Common myeloid progenitor, CD34-positive (primary cell): ENCODE data around the gene PNPLA3.

Source experiments
- CTCF ChIA-PET: fragments of 350-600 bp; sonication (Branson Sonifier 250); formaldehyde crosslinking; loops from one replicate; lab custom pipeline; 2021; ENCODE audit warnings: antibody characterized with exemption; lab: Charles Lee
- POLR2A ChIA-PET: fragments of 350-600 bp; sonication (Branson Sonifier 250); formaldehyde crosslinking; loops from one replicate; lab custom pipeline; 2021; ENCODE audit warnings: antibody characterized with exemption; lab: Charles Lee
- DNase-seq, 3 donors: peaks; one replicate each; pipeline versions ENCODE4 v3.0.0 to v3.0.0-alpha.2; 2013
- H3K27ac ChIP-seq, 2 experiments: 1 replicate in 1 of 2; 2 replicates in 1 of 2; pipeline ENCODE4 v1.7.0; 2013; ENCODE audit warnings: inconsistent platforms in 2 of 2, low read length in 2 of 2, mild to moderate bottlenecking in 2 of 2, low read depth in 1 of 2, moderate library complexity in 1 of 2; ENCODE audit not compliant: severe bottlenecking in 2 of 2, insufficient read depth in 1 of 2, poor library complexity in 1 of 2
- H3K27me3 ChIP-seq, 5 experiments: replicated peaks in 2 of 5; 1 replicate in 3 of 5; 2 replicates in 2 of 5; pipeline versions ENCODE4 v1.6.1 to v1.7.0; 2013; ENCODE audit warnings: low read length in 4 of 5, mild to moderate bottlenecking in 2 of 5, moderate library complexity in 2 of 5, inconsistent platforms in 1 of 5; ENCODE audit not compliant: insufficient read depth in 5 of 5, control insufficient read depth in 4 of 5
- H3K36me3 ChIP-seq, 4 experiments: 1 replicate in 2 of 4; 2 replicates in 2 of 4; pipeline versions ENCODE4 v1.6.1 to v1.7.0; 2013; ENCODE audit warnings: low read length in 3 of 4, control low read depth in 1 of 4, mild to moderate bottlenecking in 1 of 4; ENCODE audit not compliant: control insufficient read depth in 4 of 4, insufficient read depth in 4 of 4
- H3K4me1 ChIP-seq, 4 experiments: 1 replicate in 3 of 4; 2 replicates in 1 of 4; pipeline versions ENCODE4 v1.6.1 to v1.7.1; 2013; ENCODE audit warnings: low read length in 3 of 4, mild to moderate bottlenecking in 3 of 4, control low read depth in 1 of 4, inconsistent platforms in 1 of 4, moderate library complexity in 1 of 4; ENCODE audit not compliant: control insufficient read depth in 4 of 4, insufficient read depth in 4 of 4; ENCODE audit errors: control extremely low read depth in 1 of 4
- H3K4me3 ChIP-seq, 7 experiments: 1 replicate in 4 of 7; 2 replicates in 3 of 7; pipeline versions ENCODE4 v1.5.1 to v1.7.0; 2013; ENCODE audit warnings: mild to moderate bottlenecking in 7 of 7, low read length in 6 of 7, moderate library complexity in 6 of 7, inconsistent platforms in 2 of 7, low read depth in 2 of 7, control low read depth in 1 of 7; ENCODE audit not compliant: insufficient read depth in 4 of 7, control insufficient read depth in 1 of 7; ENCODE audit errors: extremely low read depth in 1 of 7
- H3K9me3 ChIP-seq, 5 experiments: 1 replicate in 4 of 5; 2 replicates in 1 of 5; pipeline versions ENCODE4 v1.6.1 to v1.7.1; 2013; ENCODE audit warnings: low read length in 4 of 5, mild to moderate bottlenecking in 2 of 5, inconsistent platforms in 1 of 5, low read depth in 1 of 5, moderate library complexity in 1 of 5; ENCODE audit not compliant: control insufficient read depth in 4 of 5, insufficient read depth in 2 of 5; ENCODE audit errors: control extremely low read depth in 1 of 5
- WGBS: methylation state at CpG from one replicate; pipeline ENCODE4 v1.1.5; 2013; ENCODE audit not compliant: insufficient coverage; 5-methylcytosine and 5-hydroxymethylcytosine counted together

Gene PNPLA3

DNA sequence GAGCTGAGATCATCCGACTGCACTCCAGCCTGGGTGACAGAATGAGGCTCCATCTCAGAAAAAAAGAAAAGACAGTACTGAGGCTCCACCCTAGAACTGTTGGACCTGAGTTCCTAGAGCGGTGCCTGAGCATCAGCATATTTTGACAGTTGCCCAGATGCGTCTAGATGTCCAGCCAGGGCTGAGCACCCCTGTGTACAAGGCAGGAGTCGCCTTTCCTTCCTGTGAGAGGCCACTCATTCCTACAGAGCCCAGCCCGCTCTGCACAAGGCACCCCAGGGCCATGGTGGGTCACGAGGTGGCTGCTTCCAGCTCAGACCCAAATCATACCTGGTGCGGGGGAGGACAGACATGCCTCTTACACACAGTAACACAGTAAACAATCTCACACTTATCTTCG is 47.5 kb downstream of the PNPLA3 start:
- CTCF ChIA-PET: no interaction called here
- H3K9me3 ChIP-seq: no peaks in the 10 kb centered on the region
- 85% methylated on average over 8 of the region's 8 CpGs for WGBS
- no peaks in the 10 kb centered on the region for H3K4me1 ChIP-seq
- DNase-seq: no peak
- no peak overlapping the region for H3K4me3 ChIP-seq
- H3K36me3 ChIP-seq: peaks cover 19 to 85% (median 69%) of the 10 kb centered on the region in 4 experiments
- POLR2A ChIA-PET: no interaction called here
- no peaks in the 10 kb centered on the region for H3K27me3 ChIP-seq
- H3K27ac ChIP-seq: no peak overlapping the region

DNA sequence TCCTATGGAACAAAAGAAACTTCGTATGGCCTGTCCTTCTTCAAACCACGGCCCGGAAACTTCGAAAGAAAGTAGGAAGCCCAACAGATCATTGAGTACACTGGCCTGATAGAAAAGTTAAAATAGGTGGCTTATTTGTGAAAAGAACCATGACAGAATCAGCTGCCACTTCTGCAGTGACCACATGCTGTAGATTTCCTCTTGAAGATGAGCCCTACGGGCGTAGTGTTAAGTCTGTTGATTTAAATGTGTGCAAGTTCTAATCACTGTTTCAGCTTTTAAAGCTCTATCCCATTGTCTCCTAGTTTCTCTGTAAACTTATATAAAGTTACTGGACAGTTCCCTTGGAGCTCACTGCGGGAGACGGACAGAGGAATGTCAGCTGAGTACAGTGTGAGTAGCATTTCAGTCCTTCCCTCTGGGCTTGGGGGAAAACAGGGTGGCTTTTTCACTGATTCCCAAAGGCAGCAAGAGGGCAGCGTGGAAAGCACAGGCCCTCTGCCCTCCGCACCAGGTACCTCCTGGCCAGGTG is 49.4 kb downstream of the PNPLA3 start:
- Histone ChIP-seq H3K4me1 (no peaks in the 10 kb centered on the region), H3K27me3 (no peaks in the 10 kb centered on the region), H3K4me3 (no peak overlapping the region), H3K27ac (no peak overlapping the region), H3K36me3 (peaks cover 14 to 87% (median 74%) of the 10 kb centered on the region in 4 experiments), H3K9me3 (no peaks in the 10 kb centered on the region)
- no peak for DNase-seq
- CTCF ChIA-PET: no interaction called here
- 100% methylated on average over 10 of the region's 10 CpGs for WGBS
- POLR2A ChIA-PET: no interaction called here

DNA sequence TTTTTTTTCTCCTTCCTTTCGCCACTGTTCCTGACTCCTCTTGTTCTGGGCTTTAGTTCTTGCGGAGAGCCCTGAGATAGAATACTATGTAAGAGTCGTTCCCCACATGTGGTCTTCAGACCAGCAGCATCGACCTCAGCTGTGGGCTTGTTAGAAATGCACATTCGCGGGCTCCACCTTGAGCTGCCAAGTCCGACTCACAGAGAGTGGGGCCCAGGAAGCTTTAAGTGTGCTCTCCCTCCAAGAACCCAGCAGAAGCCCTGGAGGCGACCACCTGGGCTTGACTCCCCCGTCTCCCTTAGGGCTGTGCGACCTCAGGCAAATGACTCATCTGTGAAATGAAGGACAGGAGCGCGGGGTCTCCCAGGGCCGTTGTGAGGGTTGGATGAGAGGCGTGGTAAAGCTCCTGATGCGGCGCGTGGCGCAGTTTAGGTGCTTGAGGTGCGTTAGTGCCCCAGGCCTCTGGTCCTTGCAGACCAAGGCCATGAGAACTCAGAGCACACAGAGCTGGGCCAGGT is 50.5 kb downstream of the PNPLA3 start:
- H3K27ac ChIP-seq: no peak overlapping the region
- H3K27me3 ChIP-seq: no peaks in the 10 kb centered on the region
- POLR2A ChIA-PET: no interaction called here
- DNase-seq: no peak
- H3K4me1 ChIP-seq: no peaks in the 10 kb centered on the region
- CTCF ChIA-PET: interaction anchor here (1.0 to 3.4 kb wide), 2 partner anchors 19 to 111 kb away, joined by 3 to 10 read pairs; no protein-coding TSS in a partner anchor
- H3K4me3 ChIP-seq: no peak overlapping the region
- H3K9me3 ChIP-seq: no peaks in the 10 kb centered on the region
- H3K36me3 ChIP-seq: peaks cover 14 to 88% (median 72%) of the 10 kb centered on the region in 4 experiments
- 97% methylated on average over 19 of the region's 19 CpGs for WGBS

DNA sequence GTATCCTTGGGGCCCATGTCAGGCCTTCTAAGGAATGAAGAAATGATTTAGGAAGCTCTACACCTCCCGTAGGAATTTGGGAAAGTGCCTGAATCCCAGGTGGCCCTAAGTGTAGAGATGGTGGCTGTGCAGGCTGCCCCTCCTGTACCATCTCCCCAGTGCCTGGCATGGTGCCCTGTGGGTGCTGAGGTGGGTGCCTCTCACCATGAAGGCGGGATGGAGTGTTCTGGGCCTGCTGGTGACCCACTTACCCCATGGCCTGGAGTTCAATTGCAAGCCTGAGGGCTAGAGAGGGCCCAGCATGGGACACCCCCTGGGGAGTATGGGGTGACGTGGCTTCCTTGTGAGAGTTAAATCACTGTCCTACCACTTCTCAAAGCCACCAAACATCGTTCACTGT is 51.4 kb downstream of the PNPLA3 start:
- ChIA-PET POLR2A (no interaction called here), CTCF (interaction anchor here (0.6 to 3.4 kb wide), 3 partner anchors 18 to 194 kb away, joined by 3 to 10 read pairs (median 3); no protein-coding TSS in a partner anchor)
- no peak overlapping the region for H3K27ac ChIP-seq
- no peak overlapping the region for H3K4me3 ChIP-seq
- H3K36me3 ChIP-seq: peaks cover 13 to 89% (median 71%) of the 10 kb centered on the region in 4 experiments
- no peaks in the 10 kb centered on the region for H3K27me3 ChIP-seq
- H3K4me1 ChIP-seq: no peaks in the 10 kb centered on the region
- WGBS: 40% methylated on average over 1 of the region's 4 CpGs
- DNase-seq: no peak
- no peaks in the 10 kb centered on the region for H3K9me3 ChIP-seq

DNA sequence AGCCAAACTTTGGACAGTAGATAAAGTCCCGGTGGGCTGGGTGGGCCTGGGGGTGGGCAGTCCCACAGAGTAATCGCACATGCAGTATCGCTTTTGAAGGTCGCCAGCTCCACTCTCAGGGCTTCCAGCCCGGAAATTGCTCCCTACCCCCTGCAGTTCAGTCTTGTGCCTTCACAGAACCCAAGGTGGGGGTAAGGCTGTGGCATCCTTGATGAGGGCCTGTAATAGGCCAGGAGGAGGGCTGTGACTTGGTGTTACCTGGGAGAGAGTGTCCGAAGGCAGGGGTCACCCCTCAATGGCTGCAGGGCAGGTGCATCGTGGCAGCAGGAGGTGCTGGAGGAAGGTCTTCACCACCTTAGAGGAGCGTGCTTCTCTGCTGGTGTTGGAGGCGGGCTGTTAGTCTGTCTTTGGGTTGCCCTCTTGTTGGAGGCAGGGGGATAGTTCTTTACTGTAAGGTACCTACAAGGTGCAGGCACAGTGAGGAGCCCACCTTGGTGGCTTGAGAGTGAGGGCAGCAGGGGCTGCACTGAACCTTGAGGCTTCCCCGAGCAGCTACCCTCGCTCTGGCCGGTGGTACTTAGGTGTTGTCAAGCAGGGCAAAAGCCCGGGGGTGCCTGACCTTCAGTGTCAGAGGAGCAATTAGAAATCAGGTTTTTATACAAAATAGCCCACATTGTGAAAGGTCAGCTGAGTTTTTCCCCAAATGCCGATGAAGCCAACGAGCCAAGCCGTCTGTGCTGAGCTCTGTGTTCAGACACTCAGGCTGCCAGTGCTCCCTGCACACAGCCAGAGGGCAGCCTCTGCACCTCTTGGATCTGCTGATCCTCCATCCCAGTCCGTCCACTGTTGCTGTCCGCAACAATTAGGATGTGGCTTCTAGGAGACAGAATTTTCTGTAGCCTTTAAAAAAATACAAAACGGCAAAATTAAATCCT is 53.5 kb downstream of the PNPLA3 start:
- H3K27ac ChIP-seq: no peak overlapping the region
- H3K9me3 ChIP-seq: no peaks in the 10 kb centered on the region
- no peaks in the 10 kb centered on the region for H3K27me3 ChIP-seq
- no peak for DNase-seq
- CTCF ChIA-PET: interaction anchor here (0.6 to 3.4 kb wide), 3 partner anchors 16 to 983 kb away, joined by 3 to 12 read pairs (median 10); no protein-coding TSS in a partner anchor
- H3K4me3 ChIP-seq: no peak overlapping the region
- POLR2A ChIA-PET: no interaction called here
- H3K4me1 ChIP-seq: no peaks in the 10 kb centered on the region
- peaks cover 14 to 99% (median 74%) of the 10 kb centered on the region in 4 experiments for H3K36me3 ChIP-seq
- WGBS: 96% methylated on average over 14 of the region's 19 CpGs

DNA sequence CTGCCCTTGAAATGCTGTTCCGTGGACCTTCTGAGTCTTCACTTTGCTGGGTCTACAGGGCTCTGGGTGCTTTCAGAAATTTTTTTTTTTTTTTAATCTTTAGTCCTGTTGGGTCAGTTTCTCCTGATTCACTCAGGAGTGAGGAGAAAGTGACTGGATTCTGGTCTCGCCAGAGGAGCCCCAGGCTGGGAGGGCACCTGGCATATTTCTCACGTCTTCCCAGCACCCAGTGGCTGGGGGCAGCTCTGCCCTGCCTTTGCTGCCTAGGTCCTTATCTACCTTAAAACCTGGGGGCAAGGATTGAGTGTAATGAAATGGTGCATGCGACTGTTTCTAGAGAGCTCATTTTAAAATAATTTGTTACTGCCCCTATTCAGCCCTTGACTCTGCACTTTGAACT is 55.0 kb downstream of the PNPLA3 start:
- no peaks in the 10 kb centered on the region for H3K4me1 ChIP-seq
- H3K4me3 ChIP-seq: no peak overlapping the region
- no peak for DNase-seq
- ChIA-PET CTCF (interaction anchor here (1.0 to 2.9 kb wide), 2 partner anchors 15 to 107 kb away, joined by 3 to 12 read pairs; no protein-coding TSS in a partner anchor), POLR2A (no interaction called here)
- H3K9me3 ChIP-seq: no peaks in the 10 kb centered on the region
- no peaks in the 10 kb centered on the region for H3K27me3 ChIP-seq
- H3K36me3 ChIP-seq: peaks cover 13 to 95% (median 72%) of the 10 kb centered on the region in 4 experiments
- no peak overlapping the region for H3K27ac ChIP-seq
- 100% methylated on average over 3 of the region's 4 CpGs for WGBS
